Gastrocnemius medialis (tissue), 4 donors: Measurements from ENCODE around the gene POLR3GL.

Experiments used
- POLR2A ChIP-seq, 2 donors: fragments of 450-650 bp; IDR thresholded peaks; one replicate each; pipeline ENCODE4 v1.6.1; 2017; ENCODE audit warnings: antibody characterized with exemption in 2 of 2, mild to moderate bottlenecking in 2 of 2, moderate library complexity in 2 of 2
- TF ChIP-seq, protein P1 (sequence below), 5 experiments: fragments of 450-650 bp in 3 of 5; fragments of 200-600 bp in 2 of 5; sonication (generic) in 2 of 5; IDR thresholded peaks in 4 of 5; conservative IDR thresholded peaks in 1 of 5; 1 replicate in 4 of 5; 2 replicates in 1 of 5; pipeline ENCODE4 v1.5.1; 2016 to 2019; ENCODE audit warnings: antibody characterized with exemption in 5 of 5, mild to moderate bottlenecking in 3 of 5, moderate library complexity in 3 of 5

DNA sequence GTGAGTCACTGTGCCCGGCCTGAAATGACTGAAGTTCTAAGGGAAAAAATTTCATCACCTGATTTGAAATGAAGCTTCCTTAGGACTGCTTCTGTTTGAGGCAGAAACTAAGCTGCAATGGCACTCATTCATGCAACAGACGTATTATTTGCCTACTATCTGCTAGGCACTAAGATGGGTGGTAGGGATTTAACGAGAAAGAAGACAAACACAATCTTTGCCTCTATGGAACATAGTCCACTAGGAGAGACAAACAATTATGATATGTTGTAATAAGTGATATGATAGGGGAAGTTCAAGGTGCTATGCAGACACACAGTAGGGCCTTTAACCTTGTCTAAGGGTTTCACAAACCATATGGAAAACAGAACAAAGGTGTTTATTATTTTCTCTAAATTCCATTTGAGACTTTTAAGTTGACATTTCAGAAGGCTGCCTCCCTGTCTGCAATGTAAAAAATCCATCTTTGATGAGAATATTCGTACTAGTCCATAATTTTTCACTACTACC is 18.0 kb upstream of the POLR3GL start:
- TF ChIP-seq, protein P1, sequence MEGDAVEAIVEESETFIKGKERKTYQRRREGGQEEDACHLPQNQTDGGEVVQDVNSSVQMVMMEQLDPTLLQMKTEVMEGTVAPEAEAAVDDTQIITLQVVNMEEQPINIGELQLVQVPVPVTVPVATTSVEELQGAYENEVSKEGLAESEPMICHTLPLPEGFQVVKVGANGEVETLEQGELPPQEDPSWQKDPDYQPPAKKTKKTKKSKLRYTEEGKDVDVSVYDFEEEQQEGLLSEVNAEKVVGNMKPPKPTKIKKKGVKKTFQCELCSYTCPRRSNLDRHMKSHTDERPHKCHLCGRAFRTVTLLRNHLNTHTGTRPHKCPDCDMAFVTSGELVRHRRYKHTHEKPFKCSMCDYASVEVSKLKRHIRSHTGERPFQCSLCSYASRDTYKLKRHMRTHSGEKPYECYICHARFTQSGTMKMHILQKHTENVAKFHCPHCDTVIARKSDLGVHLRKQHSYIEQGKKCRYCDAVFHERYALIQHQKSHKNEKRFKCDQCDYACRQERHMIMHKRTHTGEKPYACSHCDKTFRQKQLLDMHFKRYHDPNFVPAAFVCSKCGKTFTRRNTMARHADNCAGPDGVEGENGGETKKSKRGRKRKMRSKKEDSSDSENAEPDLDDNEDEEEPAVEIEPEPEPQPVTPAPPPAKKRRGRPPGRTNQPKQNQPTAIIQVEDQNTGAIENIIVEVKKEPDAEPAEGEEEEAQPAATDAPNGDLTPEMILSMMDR (IDR thresholded peaks at IDR 0.05 in 4 of 5, conservative IDR thresholded peaks at IDR 0.05 in 1 of 5), result no peak
- no peak for TF ChIP-seq POLR2A (IDR thresholded peaks at IDR 0.05)
